GM19467 (cell line): ENCODE measurements around the gene HOXB5.

ENCODE experiments used
- ATAC-seq: cut with Tn5 transposase; IDR thresholded peaks from one replicate; pipeline ENCODE4 v1.9.1; 2021; ENCODE audit warnings: mild to moderate bottlenecking, moderate library complexity; ENCODE audit not compliant: unreplicated experiment

Gene HOXB5

GRCh38 chr17:48593126-48593829 is at the start of gene HOXB5:
HOXB5 (minus strand) TSS chr17:48593779; CDS start chr17:48593682, 97 bp downstream.
- ATAC-seq, result no peak

GRCh38 chr17:48642843-48643696 is 49.5 kb upstream of the HOXB5 start:
- ATAC-seq, result no peak

- no peak for ATAC-seq
Measured at GRCh38 chr17:48642059-48642842, 48.7 kb upstream of the HOXB5 start.

- ATAC-seq, result no peak
Measured at GRCh38 chr17:48641541-48642058, 48.0 kb upstream of the HOXB5 start.

- no peak for ATAC-seq
Measured at GRCh38 chr17:48640858-48641180, 47.2 kb upstream of the HOXB5 start.

- ATAC-seq, result no peak
Measured at GRCh38 chr17:48639982-48640857, 46.6 kb upstream of the HOXB5 start.

- ATAC-seq, result no peak
Measured at GRCh38 chr17:48639136-48639535, 45.6 kb upstream of the HOXB5 start.

GRCh38 chr17:48637323-48638260 is 44.0 kb upstream of the HOXB5 start:
- ATAC-seq, result no peak

GRCh38 chr17:48636177-48637018 is 42.8 kb upstream of the HOXB5 start:
- ATAC-seq, result no peak

- no peak for ATAC-seq
Measured at GRCh38 chr17:48634493-48635208, 41.1 kb upstream of the HOXB5 start.

- no peak for ATAC-seq
Measured at GRCh38 chr17:48633266-48633677, 39.7 kb upstream of the HOXB5 start.

- no peak for ATAC-seq
Measured at GRCh38 chr17:48632579-48633265, 39.1 kb upstream of the HOXB5 start.

GRCh38 chr17:48631693-48632578 is 38.4 kb upstream of the HOXB5 start:
- no peak for ATAC-seq

GRCh38 chr17:48630925-48631692 is 37.5 kb upstream of the HOXB5 start:
- ATAC-seq, result no peak
